Activated CD8-positive, alpha-beta memory T cell treated with anti-CD3 and anti-CD28 coated beads, Interleukin-2, amount 50 U/mL, for 1 hour (primary cell): ENCODE results near the gene KRT20.
A peak's percentile ranks its signal among the peaks of the same experiment; 100 is the strongest.
"Not testable (repeated sequence)": the region's sequence is repeated elsewhere in the genome, so short reads cannot be mapped to it uniquely, and the experiment has no call there.

Experiments used
- DNase-seq: peaks from one replicate; pipeline ENCODE4 v3.0.0-alpha.2; 2020; ENCODE audit errors: extremely low read depth

KRT20 gene, protein sequence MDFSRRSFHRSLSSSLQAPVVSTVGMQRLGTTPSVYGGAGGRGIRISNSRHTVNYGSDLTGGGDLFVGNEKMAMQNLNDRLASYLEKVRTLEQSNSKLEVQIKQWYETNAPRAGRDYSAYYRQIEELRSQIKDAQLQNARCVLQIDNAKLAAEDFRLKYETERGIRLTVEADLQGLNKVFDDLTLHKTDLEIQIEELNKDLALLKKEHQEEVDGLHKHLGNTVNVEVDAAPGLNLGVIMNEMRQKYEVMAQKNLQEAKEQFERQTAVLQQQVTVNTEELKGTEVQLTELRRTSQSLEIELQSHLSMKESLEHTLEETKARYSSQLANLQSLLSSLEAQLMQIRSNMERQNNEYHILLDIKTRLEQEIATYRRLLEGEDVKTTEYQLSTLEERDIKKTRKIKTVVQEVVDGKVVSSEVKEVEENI

DNA sequence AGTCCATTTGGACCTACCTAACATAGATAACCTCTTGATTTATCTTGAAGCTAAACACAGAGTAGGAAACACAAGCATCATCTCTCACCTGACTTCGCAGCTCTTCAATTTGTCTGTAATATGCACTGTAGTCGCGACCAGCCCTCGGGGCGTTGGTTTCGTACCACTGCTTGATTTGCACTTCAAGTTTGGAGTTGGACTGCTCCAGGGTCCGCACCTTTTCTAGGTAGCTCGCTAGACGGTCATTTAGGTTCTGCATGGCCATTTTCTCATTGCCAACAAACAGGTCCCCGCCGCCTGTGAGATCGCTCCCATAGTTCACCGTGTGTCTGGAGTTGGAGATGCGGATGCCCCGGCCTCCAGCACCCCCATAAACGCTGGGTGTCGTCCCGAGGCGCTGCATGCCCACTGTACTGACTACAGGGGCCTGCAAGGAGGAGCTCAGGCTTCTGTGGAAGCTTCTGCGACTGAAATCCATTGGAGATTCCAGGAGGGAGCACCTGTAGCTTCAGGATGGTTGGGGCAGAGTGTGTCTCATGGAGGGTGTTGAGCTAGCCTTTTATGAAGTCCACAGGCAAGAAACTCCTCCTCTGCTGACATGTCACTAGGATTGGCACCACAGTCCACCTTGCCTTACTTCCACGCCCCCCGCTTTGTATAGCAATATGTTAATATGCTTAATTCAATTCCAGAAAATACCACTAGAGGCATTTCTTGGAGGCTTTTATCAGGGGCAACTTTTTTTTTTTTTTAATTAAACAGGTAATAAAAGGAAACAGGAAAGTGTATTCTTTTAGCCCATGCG lies at the start of gene KRT20:
KRT20 (minus strand) TSS at position 535 of the 805 bp plus-strand sequence; CDS start at position 478, 57 bp downstream.
- no peak for DNase-seq

DNA sequence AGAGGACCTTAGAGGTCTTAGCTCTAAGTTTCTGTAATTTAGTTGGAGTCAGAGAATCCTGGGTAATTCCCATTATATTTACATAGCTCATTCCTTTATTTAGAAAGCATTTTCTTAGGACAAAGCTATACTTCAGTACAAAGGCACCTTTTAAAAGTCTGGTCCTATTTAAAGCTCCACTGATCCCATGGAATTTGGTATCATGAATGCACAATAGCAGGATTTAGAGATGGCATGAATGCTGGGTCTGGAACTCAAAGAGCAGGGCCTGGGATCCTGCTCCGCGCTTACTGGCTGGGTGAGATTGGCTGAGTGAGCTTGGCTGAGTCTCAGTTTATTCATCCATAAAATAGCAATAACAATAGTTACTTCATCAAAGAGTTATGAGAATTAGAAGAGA lies 47.6 kb upstream of the KRT20 start:
- DNase-seq, result no peak

DNA sequence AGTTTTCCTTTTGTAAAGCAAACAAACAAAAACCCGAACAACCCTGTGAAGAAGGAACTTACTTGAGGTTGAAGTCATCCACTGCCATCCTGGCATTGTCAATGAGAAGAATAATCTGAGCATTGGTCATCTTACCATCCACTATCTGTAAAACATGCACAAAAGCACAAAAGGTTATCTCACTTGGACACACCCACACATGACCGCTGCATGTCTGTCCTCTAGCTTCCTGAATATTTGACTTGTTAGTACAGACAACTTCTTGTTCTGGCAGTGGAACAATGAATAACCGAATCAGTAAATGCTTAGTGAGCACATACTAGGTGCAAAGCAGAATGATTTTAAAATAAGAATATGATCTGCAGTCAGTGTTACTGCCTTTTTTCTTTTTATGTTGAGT lies 46.3 kb upstream of the KRT20 start:
- DNase-seq, result no peak

DNA sequence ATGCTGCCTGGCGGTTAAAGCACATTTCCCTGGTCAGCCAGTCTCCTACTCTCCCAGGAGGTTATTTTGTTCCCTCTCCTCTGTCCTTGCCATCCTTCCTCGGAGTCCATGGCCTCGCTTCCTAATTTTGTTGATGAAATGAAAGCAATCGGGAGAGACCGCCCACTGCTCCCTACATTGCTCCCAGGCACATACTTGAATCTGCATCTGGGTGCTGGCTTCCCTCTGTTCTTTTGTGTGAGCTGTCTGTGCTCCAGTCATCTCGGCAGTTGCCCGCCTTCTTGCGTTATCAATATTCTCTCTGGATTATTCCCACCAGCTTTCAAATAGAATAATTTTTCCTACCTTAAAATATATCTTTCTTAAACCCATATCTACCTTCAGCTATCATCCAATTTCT lies 41.3 kb upstream of the KRT20 start:
- no peak for DNase-seq

DNA sequence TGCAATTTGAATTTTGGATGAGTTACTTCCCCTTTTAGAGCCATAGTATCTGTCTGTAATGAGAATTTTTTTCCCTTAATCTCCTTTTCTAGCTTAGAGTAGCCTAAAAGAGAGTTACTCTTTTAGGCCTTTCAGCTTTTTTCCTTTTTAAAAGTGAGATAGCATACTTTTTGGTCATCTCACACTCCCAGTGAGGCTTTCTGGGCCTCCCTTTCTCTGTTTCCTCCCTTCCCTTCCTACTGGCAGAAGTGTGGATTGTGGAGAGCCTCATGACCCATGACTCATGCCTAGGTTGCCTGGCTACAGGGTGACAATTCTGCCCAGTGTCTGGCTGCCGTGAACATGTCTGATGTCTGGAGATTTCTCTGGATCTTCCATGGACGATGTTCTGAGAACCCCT lies 37.2 kb upstream of the KRT20 start:
- DNase-seq, result no peak

DNA sequence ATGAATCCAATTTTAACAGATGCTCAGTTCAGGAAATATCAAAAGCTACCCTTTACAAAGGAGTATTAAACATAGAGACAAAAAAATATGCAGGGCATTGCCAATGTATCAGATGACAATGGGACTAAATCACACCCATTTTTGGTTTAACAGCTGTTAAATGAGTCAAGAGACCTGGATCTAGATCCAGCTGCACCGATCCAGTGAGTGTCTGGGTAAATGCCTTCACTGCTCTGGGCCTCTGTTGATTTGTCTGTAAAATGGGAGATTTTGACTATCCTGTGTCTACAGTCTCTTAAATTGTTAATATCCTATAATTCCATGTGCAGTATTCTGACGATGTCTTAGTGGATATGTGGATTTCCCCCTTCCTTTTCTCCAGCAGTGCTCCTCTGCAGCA lies 36.0 kb upstream of the KRT20 start:
- DNase-seq, result no peak

DNA sequence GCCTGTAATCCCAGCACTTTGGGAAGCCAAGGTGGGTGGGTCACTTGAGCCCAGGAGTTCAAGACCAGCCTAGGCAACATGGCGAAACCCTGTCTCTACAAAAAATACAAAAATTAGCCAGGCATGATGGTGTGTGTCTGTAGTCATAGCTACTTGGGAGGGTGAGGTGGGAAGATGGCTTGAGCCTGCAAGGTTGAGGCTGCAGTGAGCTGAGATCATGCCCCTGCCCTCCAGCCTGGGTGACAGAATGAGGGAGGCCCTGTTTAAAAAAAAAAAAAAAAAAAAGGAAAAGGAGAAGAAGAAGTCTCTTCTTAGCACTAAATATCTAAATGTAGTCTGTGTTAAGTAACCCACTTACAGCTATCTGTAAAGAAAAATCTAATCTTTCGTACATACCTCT lies 32.1 kb upstream of the KRT20 start:
- DNase-seq, result not testable (repeated sequence)

DNA sequence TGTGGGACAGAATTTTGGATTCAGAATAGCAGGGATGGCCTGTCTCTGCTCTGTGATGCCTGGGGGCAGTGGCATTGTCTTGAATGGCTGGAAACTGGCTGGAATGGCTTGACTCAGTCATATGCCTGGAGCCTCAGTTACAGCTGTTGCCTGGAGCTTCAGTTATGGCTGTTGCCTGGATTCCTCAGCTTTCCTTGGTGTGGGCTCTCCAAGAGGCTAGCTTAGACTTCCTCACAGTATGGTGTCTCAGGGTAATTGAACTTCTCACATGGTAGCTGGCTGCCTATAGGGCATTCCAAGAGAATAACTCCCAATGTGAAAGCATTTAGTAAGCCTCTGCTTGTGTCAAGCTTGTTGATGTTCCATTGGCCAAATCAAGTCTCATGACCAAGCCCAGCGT lies 31.3 kb upstream of the KRT20 start:
- DNase-seq, result no peak

DNA sequence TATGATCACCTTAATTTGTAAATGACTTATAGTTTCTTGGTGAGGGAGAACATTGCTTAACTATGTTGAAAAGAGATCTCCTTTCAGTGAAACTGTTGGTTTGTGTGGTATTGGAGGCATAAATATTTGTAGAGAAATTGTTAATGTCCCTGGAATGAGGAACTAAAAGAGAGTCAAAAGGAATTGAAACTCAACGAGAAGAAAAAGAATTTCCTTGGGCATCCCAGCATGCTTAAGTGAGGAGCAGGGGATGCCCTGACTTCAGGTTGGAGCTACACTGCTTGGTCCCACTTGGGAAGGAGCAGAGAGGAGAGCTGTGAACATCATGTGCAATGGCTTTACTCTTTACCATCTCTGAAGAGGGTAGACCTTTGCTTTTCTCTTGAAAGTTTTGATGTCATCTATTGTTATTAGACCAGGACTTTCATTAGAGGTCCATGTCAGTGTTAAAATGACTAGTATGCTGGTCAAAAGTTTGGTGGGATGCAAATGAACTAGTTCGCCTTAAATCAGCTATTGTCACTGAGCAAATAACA lies 30.7 kb upstream of the KRT20 start:
- DNase-seq, result no peak

DNA sequence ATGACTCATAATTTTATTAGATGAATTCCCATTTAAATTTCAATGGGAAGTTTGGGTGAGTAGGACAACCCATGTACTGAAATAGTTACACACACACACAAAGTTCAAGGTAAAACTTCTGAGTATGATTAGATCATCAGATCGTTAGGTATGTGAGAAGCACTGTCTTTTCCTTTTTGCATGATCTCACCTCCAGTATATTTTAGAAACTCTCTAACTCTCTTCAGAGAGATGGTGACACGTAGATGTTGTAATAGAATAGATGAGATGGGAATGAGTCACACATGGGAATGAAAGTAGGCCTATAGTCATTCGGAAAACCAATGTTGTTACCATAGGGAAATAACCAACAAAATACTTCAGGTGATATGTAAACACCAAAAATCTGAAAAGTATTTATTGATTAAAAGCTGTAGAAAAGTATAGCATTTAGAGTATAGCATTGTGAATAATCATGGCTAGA lies 30.2 kb upstream of the KRT20 start:
- no peak for DNase-seq

DNA sequence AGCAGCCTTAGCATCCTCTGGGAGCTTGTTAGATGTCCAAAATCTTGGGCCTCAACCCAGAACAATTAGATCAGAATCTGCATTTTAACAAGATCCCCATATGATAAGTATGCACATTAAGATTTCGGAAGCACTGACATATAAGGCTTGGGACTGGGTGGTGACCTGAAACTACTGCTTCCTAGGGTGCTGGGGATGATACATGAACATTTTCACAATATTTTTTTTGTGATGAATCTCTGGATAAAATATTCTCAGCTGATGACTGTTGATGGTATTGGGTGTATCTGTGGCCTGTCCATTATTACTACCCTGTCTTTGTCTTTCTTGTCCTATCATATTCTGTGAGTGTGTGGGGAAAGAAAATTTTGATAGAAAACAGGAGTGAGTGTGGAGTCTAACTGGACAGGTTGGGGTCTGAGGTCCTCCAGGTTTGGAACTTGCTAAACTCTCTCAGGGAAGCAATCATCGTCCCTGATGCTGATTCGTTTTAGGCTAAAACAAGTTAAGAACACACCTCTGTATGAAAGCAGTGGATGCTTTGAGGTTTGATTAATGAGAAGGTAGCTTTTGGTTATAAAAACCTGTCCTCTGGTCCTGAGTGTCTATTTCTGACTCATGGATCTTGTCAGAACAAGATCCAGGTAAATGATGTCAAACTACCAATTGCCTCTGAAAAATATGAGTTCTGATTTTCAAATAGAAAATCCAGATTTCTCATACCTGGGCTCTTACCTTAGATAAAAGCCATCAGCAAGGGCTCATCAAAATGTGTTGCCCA lies 29.2 kb upstream of the KRT20 start:
- no peak for DNase-seq

DNA sequence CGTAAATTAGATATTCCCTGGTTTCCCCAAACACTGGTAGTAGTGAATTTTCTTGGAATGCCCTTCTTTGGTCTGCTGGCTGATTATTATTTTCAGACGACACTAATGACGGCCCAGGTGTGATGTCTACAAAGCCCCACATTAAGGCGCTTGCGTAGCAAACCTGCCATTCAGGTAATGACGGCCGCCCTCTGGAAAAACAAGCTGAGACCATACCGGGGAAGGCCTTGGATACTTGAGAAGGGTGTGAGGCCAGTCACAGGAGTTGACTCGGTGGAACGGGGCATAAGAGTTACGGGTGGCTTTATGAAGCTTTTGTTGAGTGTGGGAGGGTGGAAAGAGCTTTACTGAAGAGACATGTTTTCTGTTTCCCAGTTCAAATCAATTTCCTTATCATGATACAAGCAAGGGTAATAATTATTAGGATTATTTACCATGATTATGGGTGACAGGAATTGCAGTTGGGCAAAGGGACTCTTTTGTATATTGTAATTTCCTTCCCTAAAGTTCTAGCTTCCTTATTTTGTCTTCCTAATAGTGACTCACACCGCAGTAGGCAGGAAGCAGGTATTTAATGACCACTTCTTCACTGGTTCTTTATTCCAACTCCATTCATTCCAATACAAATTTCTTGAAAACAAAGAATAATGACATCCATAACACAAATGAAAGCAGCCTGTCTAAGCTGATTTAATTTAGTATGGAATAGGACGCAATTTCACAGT lies 27.6 kb upstream of the KRT20 start:
- no peak for DNase-seq

DNA sequence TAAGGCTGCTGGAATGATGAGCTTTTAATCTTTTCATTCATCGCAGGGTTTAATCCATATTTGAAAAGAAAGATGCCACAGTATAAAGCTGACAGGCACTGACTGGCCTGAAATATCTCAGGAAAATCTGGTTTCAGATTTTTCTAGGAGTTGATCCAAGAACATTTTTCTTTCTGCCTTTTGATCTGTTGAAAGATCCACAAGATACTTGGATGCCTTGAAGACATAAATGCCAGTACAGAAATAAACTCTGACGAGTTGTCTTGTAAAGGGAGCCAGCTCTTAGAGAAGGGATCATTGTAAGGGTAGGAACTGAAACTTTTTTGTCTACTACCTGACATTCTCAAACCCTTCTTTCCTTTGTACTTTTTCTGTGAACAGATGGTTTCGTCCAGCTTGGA lies 25.4 kb upstream of the KRT20 start:
- DNase-seq, result no peak

DNA sequence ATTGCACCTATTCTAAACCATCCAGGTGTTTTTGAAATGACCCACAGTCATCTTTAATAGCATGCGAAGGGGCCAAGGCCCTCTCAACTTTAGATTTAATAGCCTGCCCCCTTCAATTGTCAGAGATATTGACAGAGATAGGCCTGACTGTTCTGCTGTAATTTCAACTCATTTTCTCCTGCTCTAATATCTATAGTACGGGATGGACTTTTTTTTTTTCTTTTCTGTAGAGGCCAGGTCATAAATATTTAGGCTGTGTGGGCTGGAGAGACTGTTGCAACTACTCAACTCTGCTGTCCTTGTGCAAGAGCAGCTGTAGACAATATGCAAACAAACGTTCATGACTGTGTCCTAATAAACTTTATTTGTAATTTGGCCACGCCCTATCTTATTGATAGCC lies 24.7 kb upstream of the KRT20 start:
- no peak for DNase-seq

DNA sequence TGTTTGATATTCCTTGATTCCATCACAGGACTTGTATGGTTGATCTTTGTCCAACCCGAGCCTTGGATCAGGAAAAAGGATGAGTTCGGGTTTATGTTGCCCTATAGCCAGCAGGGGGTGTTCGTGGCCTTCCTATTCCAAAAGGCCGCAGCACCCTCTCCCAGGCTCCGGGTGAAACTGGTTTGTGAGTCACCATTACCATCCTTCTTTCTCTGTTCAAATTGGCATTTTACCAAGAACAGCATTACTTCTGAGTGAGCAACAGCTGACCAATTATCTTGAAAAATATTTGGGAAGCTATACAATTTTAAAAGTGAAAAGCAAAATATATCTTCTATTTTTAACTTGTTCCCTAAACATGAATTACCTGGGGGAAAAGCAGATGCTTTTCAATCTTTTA lies 24.3 kb upstream of the KRT20 start:
- peak; percentile 45 for DNase-seq

DNA sequence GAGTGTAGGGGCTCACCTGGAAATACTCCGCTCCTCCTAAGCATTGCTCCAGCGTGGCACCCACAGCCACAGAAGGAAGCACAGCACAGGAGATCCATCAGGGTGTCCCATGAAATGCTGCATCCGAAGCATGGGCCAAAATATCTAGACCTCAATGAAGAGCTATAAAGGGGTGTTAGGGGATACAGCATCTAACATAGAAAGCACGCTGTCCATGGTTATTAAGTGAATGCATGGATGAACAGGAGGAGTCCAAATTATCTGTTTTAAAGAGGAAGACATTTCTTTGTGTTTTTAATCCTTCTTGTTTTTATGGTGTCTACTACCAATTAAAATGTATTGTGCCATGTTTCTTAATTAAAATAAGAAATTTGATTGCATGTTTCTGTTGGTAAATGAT lies 21.6 kb upstream of the KRT20 start:
- DNase-seq, result no peak

DNA sequence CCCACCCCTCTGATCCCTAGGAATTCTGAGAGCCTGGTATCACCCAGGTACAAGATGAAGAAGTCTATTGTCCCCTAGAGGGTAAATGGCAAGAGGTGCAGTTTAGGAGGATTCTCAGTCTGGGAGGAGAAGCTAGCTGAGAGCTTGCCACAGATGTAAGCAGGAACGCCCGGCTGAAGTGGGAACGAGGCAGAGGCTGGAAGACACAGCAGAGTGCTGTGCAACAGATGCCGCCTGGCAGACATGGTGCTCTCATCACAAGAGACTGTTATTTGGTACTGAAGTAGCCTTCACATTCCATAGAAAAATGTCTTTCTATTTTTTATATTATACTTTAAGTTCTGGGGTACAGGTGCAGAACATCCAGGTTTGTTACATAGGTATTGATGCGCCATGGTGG lies 20.3 kb upstream of the KRT20 start:
- DNase-seq, result no peak

DNA sequence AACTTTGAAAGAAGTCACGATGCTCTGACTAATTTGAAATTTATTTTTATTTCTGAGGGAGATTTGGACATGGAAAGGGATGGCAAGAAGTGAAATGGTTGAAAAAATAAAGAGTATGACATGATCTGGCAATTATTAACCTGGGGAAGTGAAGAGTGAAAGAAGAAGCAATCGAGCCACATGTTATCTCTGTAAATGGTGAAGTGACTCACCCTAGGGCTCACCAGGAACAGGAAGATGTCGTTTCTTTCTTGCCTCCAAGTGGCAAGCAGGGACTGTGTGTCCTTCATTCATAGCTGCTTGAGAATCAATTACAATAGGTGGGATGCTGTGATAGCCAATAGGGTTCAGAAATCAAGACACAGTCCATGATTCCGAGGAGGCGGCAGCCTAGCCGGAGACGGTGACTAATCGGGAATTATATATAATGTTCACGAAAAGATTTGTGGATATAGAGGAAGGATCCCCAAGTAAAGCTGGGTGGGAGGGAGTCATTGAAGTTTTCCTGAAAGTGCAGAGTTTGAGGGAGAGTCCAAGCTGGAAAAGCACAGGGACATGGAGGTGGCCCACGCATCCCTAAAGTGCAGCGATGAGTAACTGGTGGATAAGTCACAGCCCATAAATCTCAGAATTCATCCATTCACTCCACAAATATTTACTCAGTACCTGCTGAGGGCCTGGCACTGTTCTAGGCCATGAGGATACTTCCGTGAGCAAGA lies 18.2 kb upstream of the KRT20 start:
- DNase-seq, result no peak

DNA sequence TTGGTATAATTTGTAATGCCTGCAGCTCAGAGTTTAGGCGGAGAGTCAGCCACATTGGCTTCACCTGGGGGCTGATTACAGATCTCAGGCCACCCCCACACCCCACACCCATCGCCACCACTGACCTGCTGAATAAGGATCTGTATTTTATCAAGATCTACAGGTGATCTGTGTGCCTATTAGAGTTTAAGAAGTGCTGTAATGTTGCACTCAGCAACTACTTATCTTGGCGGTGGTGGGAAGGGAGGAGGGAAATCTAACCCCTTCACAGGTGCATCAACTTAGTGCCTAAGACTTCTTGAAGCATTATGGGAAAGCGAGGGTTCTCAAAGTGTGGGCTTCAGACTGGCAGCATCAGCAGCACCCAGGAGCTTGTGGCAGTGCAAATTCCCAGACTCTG lies 17.5 kb upstream of the KRT20 start:
- no peak for DNase-seq

DNA sequence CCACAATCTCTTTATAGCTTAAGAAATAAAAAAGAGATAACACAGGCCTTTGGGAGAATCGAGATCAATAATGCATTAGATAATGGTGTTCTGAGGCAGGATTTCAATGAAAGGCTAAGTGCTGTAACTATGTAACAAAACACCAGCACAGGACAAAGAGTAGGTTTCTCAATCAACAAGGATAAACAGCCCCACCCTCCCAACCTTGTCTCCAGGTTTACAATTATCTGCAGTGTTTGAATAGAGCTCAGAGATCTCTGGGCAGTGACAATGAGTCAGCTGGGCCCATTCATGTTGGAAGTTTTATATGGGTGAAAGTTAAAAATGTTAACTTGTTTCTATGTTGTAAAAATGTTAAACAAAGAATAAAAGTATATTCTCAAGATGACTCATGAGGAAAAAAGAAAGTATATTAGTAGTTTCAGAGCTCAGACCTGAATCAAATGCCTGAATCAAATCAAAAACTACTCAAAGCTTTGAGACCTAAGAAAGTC lies 17.0 kb upstream of the KRT20 start:
- no peak for DNase-seq
